G401.6 (cell line): Measurements from ENCODE around the gene MRPL49.
"Not testable (repeated sequence)": the region's sequence is repeated elsewhere in the genome, so short reads cannot be mapped to it uniquely, and the experiment has no call there.

Experiments
- FAIRE-seq: peaks from 2 replicates; lab custom pipeline; 2012; peaks lifted over from hg19 to GRCh38; lab: Jason Lieb, UNC

Gene MRPL49

DNA sequence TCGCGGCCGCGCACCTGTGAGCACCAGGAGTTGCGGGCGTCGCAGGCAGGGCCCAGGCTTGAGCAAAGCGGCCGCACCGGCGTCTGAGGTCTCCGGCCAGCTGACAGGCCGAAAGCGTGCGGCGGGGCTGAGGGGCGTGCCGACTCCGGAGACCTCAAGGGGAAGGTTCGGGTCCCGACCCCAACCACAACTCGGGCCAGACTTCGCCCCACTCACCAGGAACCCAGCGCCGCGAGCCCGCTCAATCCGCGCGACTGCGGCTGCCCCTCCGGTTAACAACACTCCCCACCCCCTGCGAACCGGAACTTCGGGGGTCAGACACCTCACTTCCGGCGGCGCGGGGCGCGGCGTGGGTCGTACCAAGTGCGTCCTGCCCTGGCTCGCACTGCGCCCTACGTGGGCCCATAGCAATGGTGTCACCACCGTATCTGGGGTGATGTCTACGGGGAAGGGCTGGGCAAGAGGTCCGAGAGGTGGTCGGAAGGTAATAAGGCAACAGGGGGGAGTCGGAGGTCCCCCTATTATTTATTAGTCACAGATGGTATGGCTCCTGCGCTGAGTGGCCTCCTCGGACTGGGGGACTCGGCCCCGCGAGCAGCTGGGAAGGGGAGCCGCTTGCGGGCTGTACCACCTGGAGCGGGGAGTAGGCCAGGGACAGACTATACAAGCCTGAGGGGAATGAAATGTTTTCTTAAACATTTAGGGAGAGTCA lies 12.3 kb downstream of the MRPL49 start, which contains the start of gene SYVN1:
Gene SYVN1 (minus strand): TSS at position 280 of the 712 bp plus-strand sequence. CDS start 918 bp downstream, outside the sequence.
- FAIRE-seq = no peak

DNA sequence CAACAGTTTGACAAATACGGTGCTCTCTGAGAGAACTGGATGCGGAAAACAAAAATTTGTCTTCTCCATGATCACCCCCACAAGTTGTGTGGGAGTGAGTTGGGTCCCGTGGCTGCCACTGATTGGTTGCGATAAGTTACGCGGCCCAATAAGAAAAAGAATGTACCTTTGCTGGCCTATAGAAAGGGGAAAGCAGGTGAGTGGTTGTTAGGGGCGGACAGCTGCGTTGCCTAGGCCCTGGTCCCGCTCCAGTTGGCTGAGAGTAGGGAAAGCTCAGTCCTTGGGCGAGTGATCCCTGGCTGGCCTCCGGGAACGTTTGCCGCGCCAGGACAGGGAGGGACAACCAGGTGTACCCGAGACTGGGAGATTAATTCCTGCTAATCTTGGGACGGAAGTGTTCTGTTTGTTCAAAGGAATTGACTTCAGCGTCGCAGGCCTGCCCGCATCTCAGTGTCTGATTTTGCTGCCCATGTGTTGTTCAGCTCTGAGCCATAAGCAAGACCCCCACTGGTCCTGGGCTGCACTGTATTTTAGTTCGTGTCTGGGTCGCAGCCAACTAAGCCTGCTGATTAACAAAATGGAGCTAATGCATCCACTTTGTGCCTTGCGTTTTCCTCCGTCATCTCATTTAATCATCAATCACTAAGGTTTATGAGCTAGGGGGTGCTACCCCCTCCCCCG lies 13.0 kb downstream of the MRPL49 start:
- FAIRE-seq = peak; percentile 98

DNA sequence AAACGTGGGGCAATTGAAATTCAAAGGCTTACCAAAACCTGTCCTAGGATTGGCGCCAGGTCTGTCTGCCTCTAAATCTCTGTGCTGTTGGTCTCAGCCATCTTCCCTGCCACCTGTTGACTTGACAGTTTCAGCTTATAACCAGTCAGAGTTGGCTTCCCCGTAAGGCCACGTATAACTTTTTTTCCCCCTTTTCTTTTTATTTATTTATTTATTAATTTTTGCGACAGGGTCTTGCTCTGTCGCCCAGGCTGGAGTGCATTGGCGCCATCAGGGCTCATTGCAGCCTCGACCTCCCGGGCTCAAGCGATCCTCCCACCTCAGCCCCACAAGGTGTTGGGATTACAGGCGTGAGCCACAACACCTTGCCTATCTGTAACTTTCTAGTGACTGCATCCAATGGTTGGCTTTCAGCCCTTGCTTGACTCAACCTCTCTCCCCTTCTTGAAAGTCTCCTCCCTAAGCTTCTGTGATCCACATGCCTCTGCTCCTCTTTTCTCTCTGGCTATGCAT lies 13.6 kb downstream of the MRPL49 start:
- no peak for FAIRE-seq

DNA sequence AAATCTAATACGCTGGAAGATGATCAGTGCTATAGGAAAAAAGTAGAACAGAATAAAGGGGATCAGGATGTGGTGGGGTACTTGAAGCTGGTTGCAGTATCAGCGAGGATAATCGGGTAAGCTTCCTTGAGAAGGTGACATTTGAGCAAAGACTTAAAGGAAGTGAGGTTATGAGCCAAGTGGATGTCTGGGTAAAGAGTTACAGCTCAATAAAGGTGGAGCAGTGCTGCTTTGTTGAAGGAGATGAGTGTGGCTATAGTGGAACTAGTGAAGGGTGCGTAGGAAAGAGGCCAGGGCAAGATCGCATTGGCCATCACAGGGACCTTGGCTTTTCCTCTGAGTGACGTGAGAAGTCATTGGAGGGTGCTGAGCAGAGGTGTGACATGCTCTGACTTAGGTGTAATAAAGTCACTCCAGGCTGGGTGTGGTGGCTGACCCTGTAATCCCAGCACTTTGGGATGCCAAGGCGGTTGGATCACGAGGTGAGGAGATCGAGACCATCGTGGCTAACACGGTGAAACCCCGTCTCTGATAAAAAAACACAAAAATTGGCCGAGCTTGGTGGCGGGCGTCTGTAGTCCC lies 14.5 kb downstream of the MRPL49 start:
- no peak for FAIRE-seq

DNA sequence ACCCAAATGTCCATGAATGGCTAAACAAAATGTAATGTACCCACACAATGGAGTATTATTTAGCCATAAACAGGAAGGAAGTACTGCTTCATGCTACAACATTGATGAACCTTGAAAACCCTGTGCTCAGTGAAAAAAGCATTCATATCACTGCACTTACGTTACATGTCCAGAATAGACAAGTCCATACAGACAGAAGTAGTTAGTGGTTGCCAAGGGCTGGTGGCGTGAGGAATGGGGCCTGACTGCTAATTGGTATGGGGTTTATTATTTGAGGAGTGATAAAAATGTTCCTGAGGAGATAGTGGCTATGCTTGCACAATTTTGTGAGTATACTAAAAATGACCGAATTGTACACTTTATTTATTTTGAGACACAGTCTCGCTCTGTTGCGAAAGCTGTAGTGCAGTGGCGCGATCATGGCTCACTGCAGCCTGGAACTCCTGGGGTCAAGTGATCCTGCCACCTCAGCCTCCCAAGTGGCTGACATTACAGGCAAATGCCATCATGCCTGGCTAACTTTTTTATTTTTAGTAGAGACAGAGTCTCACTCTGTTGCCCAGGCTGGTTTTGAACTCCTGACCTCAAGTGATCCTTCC lies 19.9 kb downstream of the MRPL49 start:
- FAIRE-seq = no peak

DNA sequence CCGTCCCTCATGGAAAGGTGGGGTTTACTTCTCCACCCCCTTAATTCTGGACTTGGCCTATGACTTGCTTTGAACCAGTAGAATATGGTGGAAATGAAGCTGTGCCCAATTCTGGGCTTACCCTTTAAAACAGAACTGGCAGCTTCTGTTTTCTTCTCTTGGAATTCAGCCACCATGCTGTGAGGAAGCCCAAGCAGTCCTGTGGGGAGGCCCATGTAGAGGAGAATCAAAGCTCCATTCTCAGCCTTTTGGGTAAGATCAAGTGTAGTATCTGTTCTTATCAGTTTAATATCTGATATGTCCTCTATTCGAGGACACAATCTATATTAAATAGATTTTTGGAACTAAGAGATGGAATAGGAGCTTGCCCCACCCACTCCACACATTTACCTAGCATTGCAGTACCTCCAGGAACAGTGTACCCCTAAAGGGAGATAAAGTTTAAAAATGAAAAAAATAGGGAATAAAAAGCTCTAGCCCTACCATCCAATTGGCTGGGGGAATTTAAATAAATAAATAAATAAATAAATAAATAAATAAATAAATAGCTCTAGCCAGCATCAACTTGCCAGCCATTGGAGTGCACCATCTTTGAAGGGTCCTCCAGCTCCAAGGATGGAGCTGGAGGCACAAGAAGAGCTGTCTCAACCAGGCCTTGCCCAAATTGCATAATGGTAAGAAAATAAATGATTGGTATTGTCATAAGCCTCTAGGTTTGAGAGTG lies 25.4 kb downstream of the MRPL49 start:
- FAIRE-seq = no peak

DNA sequence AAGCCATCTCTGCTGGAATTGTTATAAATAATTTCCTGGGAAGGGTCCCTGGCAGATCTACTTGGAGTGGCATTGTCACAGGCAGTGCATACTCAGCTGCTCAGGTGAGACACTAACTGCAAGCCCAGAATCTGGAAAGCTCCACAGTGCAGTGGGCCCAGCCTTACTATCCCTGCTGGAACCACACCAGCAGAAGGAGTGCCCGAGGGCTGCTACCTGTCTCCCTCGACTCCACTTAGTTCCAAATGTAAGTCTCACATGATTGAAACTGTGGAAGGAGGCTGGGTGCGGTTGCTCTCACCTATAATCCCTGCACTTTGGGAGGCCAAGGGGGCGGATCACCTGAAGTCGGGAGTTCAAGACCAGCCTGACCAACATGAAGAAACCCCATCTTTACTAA lies 26.5 kb downstream of the MRPL49 start:
- FAIRE-seq = no peak

DNA sequence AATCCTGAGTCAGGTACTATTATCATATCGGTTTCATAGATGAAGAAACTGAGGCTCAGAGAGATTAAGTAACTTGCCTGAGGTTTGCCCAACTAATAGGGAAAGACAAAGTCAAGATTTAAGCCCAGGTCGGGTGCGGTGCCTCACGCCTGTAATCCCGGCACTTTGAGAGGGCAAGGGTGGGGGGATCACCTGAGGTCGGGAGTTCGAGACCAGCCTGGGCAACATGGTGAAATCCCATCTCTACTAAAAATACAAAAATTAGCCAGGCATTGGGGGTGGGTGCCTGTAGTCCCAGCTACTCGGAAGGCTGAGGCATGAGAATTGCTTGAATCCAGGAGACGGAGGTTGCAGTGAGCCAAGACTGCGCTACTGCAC lies 28.0 kb downstream of the MRPL49 start:
- FAIRE-seq = not testable (repeated sequence)

DNA sequence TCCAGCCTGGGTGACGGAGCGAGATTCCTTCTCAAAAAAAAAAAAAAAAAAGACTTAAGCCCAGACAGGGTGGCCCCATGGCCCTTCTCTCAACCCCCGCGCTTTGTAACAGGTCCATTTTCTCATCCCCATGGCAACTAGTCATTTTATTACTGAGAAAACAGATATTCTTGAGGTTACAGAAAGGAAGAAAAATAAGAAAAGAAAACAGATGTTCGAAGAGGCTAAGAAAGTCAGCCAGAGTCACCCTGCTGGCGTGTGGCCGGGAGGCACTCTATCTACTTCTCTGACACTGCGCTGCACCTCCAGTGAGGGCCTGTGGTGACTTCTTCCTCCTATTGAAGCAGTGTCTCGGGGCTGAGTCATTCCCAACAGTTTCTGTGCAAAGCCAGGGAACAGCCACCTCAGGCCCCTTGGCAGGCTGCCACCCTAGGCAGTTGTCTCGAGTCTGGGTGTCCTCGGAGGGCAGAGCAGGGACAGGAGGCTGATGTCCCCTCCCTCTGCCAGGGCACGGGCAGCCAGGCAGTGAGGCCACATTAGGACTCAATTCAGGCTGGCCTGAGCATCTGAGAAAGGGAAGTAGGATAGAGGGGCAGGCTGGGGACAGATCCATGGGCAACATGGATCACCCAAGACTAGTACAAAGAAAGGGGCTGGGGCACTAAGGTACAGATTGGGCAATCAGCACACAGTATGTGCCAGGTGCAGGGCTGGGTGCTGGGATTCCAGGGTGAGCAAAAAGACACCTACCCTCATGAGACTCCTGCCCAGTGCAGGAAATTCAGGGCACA lies 28.6 kb downstream of the MRPL49 start:
- no peak for FAIRE-seq

DNA sequence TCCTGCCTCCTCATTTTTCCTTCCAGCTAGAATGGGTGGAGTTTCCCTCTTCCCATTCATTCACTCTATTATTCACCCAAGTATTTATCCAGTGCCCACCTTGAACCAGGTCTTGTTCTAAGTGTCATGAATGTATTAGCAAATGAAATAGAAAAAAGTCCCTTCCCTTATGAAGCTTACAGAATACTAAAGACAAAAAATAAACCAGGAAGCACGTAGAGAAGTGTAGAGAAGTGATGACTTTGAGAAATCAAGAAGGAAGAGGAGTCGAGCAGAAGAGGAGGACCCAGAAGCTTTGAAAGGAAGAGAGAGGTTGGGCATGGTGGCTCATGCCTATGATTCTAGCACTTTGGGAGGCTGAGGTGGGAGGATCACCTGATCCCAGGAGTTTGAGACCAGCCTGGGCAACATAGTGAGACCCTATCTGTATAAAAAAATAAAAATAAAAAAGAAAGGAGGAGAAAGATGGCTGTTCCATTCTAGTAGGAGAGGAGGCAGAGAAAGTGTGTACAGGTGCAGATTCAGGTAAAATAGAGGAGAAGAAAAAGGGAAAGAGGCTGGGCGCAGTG lies 29.3 kb downstream of the MRPL49 start:
- FAIRE-seq = no peak

DNA sequence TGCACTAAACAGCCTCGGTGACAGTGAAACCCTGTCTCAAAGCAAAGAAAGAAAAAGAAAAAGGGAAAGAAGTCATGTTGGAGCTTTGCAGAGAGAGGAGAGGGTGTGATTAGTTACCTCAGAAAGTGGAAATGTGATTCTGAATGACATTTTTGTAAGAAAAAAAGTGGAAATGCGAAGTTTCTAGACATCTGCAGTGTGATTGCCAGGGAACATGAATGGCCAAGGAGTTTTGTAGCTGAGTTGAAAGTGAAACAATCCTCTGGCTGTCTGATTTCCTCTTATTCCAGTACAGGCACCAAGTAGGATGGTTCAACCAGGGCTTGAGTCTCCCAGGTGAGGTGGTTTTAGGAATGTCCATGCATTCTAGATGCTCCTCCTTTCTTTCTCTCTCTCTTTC lies 30.0 kb downstream of the MRPL49 start:
- FAIRE-seq = no peak

DNA sequence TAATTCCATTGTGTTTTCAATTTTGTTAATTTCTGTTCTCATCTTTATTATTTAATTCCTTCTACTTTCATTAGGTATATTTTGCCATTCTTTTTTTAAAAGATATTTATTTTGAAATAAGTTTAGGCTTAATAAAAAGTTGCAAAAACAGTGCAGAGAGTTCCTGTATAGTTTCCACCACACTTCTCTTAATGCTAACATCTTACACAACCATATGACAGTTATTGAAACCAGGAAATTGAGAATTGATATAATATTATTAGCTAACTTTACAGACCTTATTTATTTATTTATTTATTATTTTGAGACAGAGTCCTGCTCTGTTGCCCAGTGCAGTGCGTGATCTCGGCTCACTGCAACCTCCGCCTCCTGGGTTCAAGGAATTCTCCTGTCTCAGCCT lies 34.1 kb downstream of the MRPL49 start:
- no peak for FAIRE-seq

DNA sequence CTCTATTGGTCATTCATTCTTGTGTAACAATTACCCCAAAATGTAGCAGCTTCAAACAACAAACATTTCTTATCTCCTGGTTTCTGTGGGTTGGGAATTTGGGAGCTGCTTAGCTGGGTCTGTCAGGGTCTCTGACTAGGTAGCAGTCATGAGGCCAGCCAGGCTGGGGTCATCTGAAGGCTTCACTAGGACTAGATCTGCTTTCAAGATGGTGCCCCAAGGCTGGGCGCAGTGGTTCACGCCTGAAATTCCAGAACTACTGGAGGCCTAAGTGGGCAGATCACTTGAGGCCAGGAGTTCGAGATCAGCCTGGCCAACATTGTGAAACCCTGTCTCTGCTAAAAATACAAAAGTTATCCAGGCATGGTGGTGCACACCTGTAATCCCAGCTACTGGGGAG lies 34.8 kb downstream of the MRPL49 start:
- no peak for FAIRE-seq

DNA sequence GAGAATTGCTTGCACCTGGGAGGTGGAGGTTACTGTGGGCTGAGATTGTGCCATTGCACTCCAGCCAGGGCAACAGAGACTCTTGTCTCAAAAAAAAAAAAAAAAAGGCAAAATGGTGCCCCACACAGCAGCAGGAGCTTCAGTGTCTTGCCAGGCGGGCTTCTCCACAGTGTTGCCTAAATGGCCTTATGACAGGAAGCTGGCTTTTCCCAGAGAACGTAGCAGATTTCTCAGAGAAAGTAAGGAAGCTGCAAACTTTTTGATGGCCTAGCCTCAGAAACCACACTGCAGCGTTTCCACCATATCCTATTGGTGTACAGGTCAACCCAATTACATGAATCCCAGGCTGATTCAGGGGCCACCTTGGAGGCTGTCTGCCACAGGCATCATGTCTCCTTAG lies 35.2 kb downstream of the MRPL49 start:
- FAIRE-seq = no peak

DNA sequence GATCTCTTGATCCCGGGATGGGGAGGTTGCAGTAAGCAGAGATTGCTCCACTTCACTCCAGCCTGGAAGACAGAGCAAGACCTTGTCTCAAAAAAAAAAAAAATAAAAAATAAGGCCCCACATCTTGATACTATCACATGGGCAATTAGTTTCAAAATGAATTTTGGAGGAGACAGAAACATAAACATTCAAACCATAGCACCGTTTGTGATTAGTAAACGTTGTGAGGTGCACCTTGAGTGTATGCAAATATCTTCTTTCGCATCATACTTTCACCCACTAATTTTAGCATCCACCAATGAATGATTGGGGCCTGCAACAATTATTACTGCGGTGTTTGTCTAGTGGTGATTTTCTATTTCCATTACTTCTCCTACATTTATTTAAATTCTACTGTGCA lies 36.9 kb downstream of the MRPL49 start:
- no peak for FAIRE-seq

DNA sequence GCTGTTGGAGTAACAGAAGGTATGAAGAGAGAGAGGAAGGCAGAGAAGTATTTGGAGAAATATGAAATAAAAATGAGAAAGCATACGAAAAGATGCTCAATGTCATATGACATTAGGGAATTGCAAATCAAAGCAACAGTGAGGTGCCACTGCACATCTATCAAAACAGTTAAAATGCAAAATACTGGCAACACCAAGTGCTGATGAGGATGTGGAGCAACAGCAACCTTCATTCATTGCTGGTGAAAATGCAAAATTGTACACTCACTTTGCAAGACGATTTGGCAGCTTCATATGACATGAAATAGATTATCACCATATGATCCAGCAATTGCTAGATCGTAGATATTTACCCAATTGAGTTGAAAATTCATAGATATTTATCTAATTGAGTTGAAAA lies 38.5 kb downstream of the MRPL49 start:
- FAIRE-seq = no peak

DNA sequence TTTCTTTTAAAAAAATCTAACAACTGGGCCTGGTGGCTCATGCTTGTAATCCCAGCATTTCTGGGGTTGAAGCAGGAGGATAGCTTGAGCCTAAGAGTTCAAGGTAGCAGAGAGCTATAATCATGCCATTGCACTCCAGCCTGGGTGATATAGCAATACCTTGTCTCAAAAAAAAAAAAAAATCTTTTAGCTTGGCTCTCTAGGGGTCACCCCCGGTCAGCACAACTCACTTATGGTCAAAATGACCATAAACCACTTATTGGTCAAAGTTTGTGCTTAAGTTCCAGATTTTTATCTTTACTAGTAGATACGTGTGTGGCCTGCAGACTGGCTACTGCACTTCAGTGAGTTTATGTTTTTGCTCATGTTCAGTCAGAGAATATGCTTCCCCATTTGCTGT lies 41.6 kb downstream of the MRPL49 start:
- FAIRE-seq = no peak

DNA sequence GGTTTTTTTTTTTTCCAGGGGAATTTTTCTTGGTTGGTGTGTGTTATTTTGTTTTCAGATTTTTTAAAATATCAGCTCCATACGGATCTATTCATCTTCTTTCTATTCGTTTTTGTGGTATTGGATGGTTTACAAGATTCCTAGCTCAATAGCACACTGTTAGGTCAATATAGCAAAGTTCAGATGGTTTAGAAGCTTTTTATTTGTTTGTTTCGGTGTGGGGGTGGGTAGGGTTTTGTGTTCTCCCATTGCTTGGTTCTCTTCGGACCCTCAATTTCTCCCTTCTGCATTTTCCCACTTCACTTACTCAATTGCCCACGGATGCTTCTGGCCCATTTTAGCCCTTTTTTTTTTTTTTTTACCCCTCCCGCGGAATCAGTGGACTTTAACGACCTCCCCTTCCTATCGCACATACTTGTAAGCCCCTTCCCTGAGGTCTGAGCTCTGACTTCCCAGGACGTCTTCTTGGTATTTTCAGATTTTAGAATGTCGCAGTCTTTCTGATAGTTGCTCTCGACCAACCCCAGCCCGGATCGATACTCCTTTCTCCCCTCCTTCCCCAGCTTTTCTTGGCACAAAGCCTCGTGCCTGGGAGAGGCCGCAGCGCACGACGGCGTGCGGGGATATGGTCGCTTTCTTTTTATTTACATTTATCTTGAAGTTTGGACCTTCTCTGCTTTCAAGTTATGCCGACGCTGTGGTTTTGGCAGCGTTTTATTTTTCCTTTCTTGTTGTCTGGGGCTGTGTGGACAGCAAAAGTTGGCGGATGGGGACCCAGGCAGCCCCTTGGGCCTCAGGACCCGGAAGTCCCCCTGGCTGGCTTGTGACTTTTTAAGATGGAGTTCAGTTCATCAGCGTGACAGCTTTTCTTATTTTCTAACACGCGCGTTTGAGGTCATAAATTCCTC lies 43.5 kb downstream of the MRPL49 start:
- FAIRE-seq = no peak

DNA sequence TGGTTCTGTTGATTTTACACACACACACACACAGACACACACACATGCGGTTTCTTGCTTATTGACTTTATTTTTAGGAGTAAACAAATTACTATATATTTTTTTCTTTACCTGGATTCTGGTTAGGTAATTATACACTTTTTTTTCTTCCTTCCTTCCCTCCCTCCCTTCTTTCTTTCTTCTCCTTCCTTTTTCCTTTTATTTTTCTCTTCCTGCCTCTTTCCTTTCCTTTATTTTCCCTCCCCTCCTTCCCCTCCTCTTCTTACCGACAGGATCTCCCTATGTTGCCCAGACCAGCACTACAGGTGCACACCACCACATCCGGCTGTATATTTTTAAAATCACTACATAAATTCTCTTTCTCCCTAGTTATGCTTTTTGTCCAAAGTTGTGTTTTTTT lies 44.8 kb downstream of the MRPL49 start:
- FAIRE-seq = no peak

DNA sequence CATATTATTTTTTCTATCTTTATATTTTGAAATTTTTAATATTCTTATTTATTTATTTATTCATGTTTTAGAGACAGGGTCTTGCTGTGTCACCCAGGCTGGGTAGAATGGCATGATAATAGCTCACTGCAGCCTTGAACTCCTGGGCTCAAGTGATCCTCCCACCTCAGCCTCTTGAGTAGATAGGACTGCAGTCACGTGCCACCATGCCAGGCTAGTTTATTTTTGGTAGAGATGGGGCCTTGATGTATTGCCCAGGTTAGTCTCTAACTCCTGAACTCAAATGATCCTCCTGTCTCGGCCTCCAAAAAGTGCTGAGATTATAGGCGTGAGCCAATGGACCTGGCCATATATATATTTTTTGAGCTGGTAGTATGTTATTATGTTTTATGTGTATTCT lies 45.5 kb downstream of the MRPL49 start:
- no peak for FAIRE-seq
